GM23248 (cell line): ENCODE results near the gene TFAP2E. TPM values are rescaled to one million over a fixed set of nuclear protein-coding genes. Genes with fewer than 3 reads are reported as not detected.
A peak's percentile ranks its signal among the peaks of the same experiment; 100 is the strongest.

Experiments
- DNase-seq: peaks from one replicate; pipeline ENCODE4 v3.0.0-alpha.2; 2015
- H2AFZ ChIP-seq: fragments of 200-600 bp; sonication (generic); 2 replicates; pipeline ENCODE4 v1.6.1; 2016; ENCODE audit warnings: antibody characterized with exemption
- H3F3A ChIP-seq: fragments of 200-600 bp; sonication (generic); 2 replicates; pipeline ENCODE4 v1.6.1; 2016; ENCODE audit warnings: mild to moderate bottlenecking, antibody characterized with exemption, mixed run types; ENCODE audit not compliant: insufficient read depth
- H3K27ac ChIP-seq: fragments of 200-600 bp; sonication (generic); 2 replicates; pipeline ENCODE4 v1.5.1; 2016; ENCODE audit warnings: mild to moderate bottlenecking
- H3K27me3 ChIP-seq: fragments of 200-600 bp; sonication (generic); replicated peaks from 2 replicates; pipeline ENCODE4 v1.6.1; 2016; ENCODE audit warnings: mild to moderate bottlenecking; ENCODE audit not compliant: insufficient read depth
- H3K36me3 ChIP-seq: fragments of 200-600 bp; sonication (generic); 2 replicates; pipeline ENCODE4 v1.6.1; 2016; ENCODE audit warnings: low read depth, mild to moderate bottlenecking
- H3K4me1 ChIP-seq: fragments of 200-600 bp; sonication (generic); 2 replicates; pipeline ENCODE4 v1.6.1; 2016; ENCODE audit warnings: mild to moderate bottlenecking; ENCODE audit not compliant: insufficient read depth
- H3K4me2 ChIP-seq: fragments of 200-600 bp; sonication (generic); one replicate; pipeline ENCODE4 v1.6.1; 2016; ENCODE audit warnings: mild to moderate bottlenecking; ENCODE audit not compliant: unreplicated experiment
- H3K4me3 ChIP-seq: fragments of 200-600 bp; sonication (generic); 2 replicates; pipeline ENCODE4 v1.5.1; 2016; ENCODE audit warnings: mild to moderate bottlenecking
- H3K79me2 ChIP-seq: fragments of 200-600 bp; sonication (generic); 2 replicates; pipeline ENCODE4 v1.6.1; 2016; ENCODE audit warnings: mild to moderate bottlenecking; ENCODE audit not compliant: insufficient read depth
- H3K9ac ChIP-seq: fragments of 200-600 bp; sonication (generic); 2 replicates; pipeline ENCODE4 v1.6.1; 2016; ENCODE audit warnings: mild to moderate bottlenecking
- H3K9me2 ChIP-seq: fragments of 200-600 bp; sonication (generic); 2 replicates; pipeline ENCODE4 v1.6.1; 2016; ENCODE audit warnings: mixed run types, mild to moderate bottlenecking, moderate library complexity; ENCODE audit not compliant: insufficient read depth
- H3K9me3 ChIP-seq: fragments of 200-600 bp; sonication (generic); one replicate; pipeline ENCODE4 v1.6.1; 2017; ENCODE audit warnings: low read depth
- H4K20me1 ChIP-seq: fragments of 200-600 bp; sonication (generic); 2 replicates; pipeline ENCODE4 v1.6.0; 2016; ENCODE audit not compliant: insufficient read depth
- EZH2 ChIP-seq: fragments of 200-600 bp; sonication (generic); IDR thresholded peaks from 2 replicates; pipeline ENCODE4 v1.6.1; 2018; ENCODE audit warnings: antibody characterized with exemption, mild to moderate bottlenecking; ENCODE audit not compliant: insufficient read depth, poor library complexity, severe bottlenecking
- EZH2phosphoT487 ChIP-seq: fragments of 200-600 bp; sonication (generic); IDR thresholded peaks from 2 replicates; pipeline ENCODE4 v1.6.1; 2018; ENCODE audit warnings: antibody characterized with exemption, moderate library complexity, mild to moderate bottlenecking, low read depth; ENCODE audit not compliant: insufficient read depth
- WGBS, 2 experiments: methylation state at CpG; one replicate each; pipeline ENCODE4 v1.1.6; 2015 to 2017; ENCODE audit warnings: low lambda C conversion rate in 2 of 2, low coverage in 1 of 2; ENCODE audit errors: missing lambda C conversion rate in 2 of 2; 5-methylcytosine and 5-hydroxymethylcytosine counted together
- in situ Hi-C: fragments of 300-500 bp; cut with MboI; formaldehyde crosslinking; loops from 2 replicates; pipeline ENCODE4 v1.15.0; 2020
- polyA plus RNA-seq: library from polyadenylated mRNA; unstranded; fragments of >200 nt; fragmentation: Nextera tagmentation; extraction: Ambion mirVana; gene quantifications from 2 replicates; pipeline ENCODE4 v1.2.1, GENCODE V29; 2016
- total RNA-seq: library from RNA; depleted of rRNA; stranded (reverse); fragments of >200 nt; shearing (Covaris generic); gene quantifications from 2 replicates; pipeline ENCODE4 v1.2.3, GENCODE V29; 2014

The TFAP2E gene
- total and polyA plus RNA-seq, 2 experiments from 2014 or later = 0.18 TPM; not detected in 1

- in situ Hi-C loops = no loop called here
- Histone ChIP-seq H3K4me2 (no peak overlapping the region), H3K9ac (no peak overlapping the region), H3K36me3 (no peaks in the 10 kb centered on the region), H3K4me3 (no peak overlapping the region), H3F3A (peaks cover 10% of the 10 kb centered on the region), H3K27me3 (no peaks in the 10 kb centered on the region), H4K20me1 (no peaks in the 10 kb centered on the region), H2AFZ (no peak overlapping the region), H3K79me2 (no peaks in the 10 kb centered on the region), H3K27ac (no peak overlapping the region), H3K9me2 (no peaks in the 10 kb centered on the region), H3K9me3 (no peaks in the 10 kb centered on the region), H3K4me1 (peaks cover 13% of the 10 kb centered on the region)
- TF ChIP-seq EZH2 = no peak
- TF ChIP-seq EZH2phosphoT487 = no peak
- DNase-seq = peak; percentile 79
- 19 to 20% methylated on average over 4 of the region's 4 CpGs for WGBS, 2 experiments
Observed at GRCh38 chr1:35568975-35569395, 4.1 kb upstream of the TFAP2E start.

DNA sequence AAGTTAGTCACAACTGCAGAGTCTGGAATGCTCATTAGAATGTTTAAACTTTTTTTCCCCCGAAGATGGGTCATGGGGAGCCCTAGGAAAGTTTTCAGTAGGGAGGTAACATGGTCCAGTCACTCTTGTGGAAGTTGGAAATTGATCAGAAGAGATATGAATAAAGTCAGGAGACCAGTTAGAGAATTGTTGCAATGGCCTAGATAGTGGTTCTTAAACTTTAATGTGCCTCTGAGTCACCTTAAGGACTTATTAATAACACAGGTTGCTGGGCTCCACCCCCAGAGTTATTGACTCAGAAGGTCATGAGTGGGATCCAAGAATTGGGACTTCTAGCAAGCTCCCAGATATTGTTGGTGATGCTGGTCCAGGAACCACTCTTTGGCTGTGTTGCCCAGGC is 3.2 kb upstream of the TFAP2E start:
- Histone ChIP-seq H4K20me1 (no peaks in the 10 kb centered on the region), H3K36me3 (no peaks in the 10 kb centered on the region), H3K27ac (no peak overlapping the region), H2AFZ (no peak overlapping the region), H3K27me3 (no peaks in the 10 kb centered on the region), H3K4me1 (peaks cover 13% of the 10 kb centered on the region), H3K9me3 (no peaks in the 10 kb centered on the region), H3K79me2 (no peaks in the 10 kb centered on the region), H3K4me2 (no peak overlapping the region), H3F3A (peaks cover 10% of the 10 kb centered on the region), H3K9me2 (no peaks in the 10 kb centered on the region), H3K4me3 (no peak overlapping the region), H3K9ac (no peak overlapping the region)
- in situ Hi-C loops = loop anchor here (5.0 kb wide), 1 partner anchor 152 kb away; no protein-coding TSS in a partner anchor
- WGBS, 2 experiments = 47 to 62% methylated on average over 1 of the region's 1 CpG
- TF ChIP-seq EZH2phosphoT487 (no peak), EZH2 (no peak)
- DNase-seq = peak; percentile 86

DNA sequence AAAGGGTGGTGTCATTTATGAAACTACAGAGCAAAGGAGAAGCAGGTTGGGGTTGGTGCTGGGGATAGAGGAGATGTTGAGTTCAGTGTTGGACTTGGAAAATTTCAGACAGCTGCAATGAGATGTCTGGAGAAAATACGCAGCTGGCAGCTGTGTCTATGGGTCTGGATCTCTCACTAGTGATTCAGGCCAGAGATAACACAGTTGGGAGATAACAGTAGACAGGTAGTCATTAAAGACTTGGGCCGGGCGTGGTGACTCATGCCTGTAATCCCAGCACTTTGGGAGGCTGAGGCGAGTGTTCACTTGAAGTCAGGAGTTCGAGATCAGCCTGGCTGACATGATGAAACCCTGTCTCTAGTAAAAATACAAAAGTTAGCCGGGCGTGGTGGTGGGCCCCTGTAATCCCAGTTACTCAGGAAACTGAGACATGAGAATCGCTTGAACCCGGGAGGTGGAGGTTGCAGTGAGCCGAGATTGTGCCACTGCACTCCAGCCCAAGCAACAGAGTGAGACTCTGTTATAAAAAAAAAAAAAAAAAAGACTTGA is 2.5 kb upstream of the TFAP2E start:
- H3K36me3 ChIP-seq = no peaks in the 10 kb centered on the region
- in situ Hi-C loops = loop anchor here (5.0 kb wide), 1 partner anchor 152 kb away; no protein-coding TSS in a partner anchor
- DNase-seq = no peak
- H3K27me3 ChIP-seq = no peaks in the 10 kb centered on the region
- no peaks in the 10 kb centered on the region for H3K9me3 ChIP-seq
- no peak overlapping the region for H3K27ac ChIP-seq
- 86% methylated on average over 10 of the region's 10 CpGs for WGBS, 2 experiments
- no peaks in the 10 kb centered on the region for H3K9me2 ChIP-seq
- H3F3A ChIP-seq = peaks cover 10% of the 10 kb centered on the region
- H3K4me3 ChIP-seq = no peak overlapping the region
- no peak overlapping the region for H3K4me2 ChIP-seq
- TF ChIP-seq EZH2 = no peak
- no peak for TF ChIP-seq EZH2phosphoT487
- H3K79me2 ChIP-seq = no peaks in the 10 kb centered on the region
- H3K9ac ChIP-seq = no peak overlapping the region
- H2AFZ ChIP-seq = no peak overlapping the region
- H3K4me1 ChIP-seq = peaks cover 13% of the 10 kb centered on the region
- H4K20me1 ChIP-seq = no peaks in the 10 kb centered on the region

DNA sequence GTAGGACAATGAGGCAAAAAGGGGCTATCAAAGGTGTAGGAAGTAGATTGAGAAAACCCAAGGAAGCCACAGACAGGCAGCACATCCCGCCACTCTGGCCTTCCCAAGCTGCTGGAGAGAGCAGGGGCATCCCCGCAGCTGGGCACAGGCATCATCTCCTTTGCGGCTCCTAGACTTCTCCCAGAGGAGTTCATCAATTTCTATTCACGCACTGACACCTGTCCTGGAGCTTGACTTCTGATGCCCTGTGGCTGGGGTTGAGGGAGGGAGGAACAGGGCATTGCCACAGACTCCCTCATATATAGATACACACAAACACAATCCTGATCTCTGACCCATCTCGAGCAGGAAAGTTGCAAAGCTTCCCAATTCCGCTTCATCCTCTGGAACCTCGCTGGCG is 1.9 kb upstream of the TFAP2E start:
- H2AFZ ChIP-seq = no peak overlapping the region
- H3F3A ChIP-seq = peaks cover 10% of the 10 kb centered on the region
- H3K27ac ChIP-seq = no peak overlapping the region
- 91 to 95% methylated on average over 8 of the region's 8 CpGs for WGBS, 2 experiments
- no peaks in the 10 kb centered on the region for H3K27me3 ChIP-seq
- DNase-seq = no peak
- no peaks in the 10 kb centered on the region for H3K9me2 ChIP-seq
- no peaks in the 10 kb centered on the region for H4K20me1 ChIP-seq
- peaks cover 13% of the 10 kb centered on the region for H3K4me1 ChIP-seq
- H3K36me3 ChIP-seq = no peaks in the 10 kb centered on the region
- H3K79me2 ChIP-seq = no peaks in the 10 kb centered on the region
- H3K9ac ChIP-seq = no peak overlapping the region
- no peak overlapping the region for H3K4me3 ChIP-seq
- H3K9me3 ChIP-seq = no peaks in the 10 kb centered on the region
- TF ChIP-seq EZH2 = no peak
- TF ChIP-seq EZH2phosphoT487 = no peak
- in situ Hi-C loops = loop anchor here (5.0 kb wide), 1 partner anchor 151 kb away; no protein-coding TSS in a partner anchor
- no peak overlapping the region for H3K4me2 ChIP-seq
